Sigmoid colon (tissue), 4 donors: Measurements from ENCODE around the gene RNF40.

Experiments
- EP300 ChIP-seq, 4 donors: sonication (generic); formaldehyde crosslinking; IDR thresholded peaks; one replicate each; pipeline ENCODE4 v1.6.1; 2017; ENCODE audit warnings: antibody characterized with exemption in 4 of 4
- POLR2A ChIP-seq, 2 donors: fragments of 450-650 bp; IDR thresholded peaks; one replicate each; pipeline ENCODE4 v1.6.1; 2016; ENCODE audit warnings: antibody characterized with exemption in 2 of 2, mild to moderate bottlenecking in 2 of 2, moderate library complexity in 2 of 2
- POLR2AphosphoS5 ChIP-seq, 4 donors: sonication (generic); formaldehyde crosslinking; IDR thresholded peaks; one replicate each; pipeline ENCODE4 v1.6.1; 2017; ENCODE audit warnings: antibody characterized with exemption in 4 of 4
- TF ChIP-seq, protein P1 (sequence below), 4 experiments: fragments of 450-650 bp in 3 of 4; fragments of 200-600 bp in 1 of 4; IDR thresholded peaks; one replicate each; pipeline ENCODE4 v1.5.1; 2016 to 2019; ENCODE audit warnings: antibody characterized with exemption in 4 of 4, mild to moderate bottlenecking in 3 of 4, moderate library complexity in 2 of 4

DNA sequence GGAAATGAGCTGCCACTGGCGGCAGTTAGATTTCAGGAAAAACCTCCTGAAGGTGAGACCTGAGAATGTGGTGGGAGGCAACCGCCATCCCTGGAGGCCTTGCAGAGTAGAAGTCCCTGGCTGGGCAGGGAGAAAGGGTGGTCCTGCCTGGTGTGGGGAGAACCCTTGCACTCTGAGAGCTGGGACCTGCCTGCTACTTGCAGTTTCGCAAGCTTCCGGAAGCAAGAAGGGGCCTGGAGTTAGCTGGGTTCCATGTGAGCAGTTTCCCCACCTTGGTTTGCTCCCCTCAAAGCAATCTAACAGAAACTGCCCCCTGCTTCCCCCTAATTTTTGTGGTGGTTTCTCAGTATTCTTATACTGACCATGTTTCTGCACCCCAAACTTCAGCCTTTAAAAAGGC is 18.4 kb downstream of the RNF40 start:
- TF ChIP-seq, protein P1, sequence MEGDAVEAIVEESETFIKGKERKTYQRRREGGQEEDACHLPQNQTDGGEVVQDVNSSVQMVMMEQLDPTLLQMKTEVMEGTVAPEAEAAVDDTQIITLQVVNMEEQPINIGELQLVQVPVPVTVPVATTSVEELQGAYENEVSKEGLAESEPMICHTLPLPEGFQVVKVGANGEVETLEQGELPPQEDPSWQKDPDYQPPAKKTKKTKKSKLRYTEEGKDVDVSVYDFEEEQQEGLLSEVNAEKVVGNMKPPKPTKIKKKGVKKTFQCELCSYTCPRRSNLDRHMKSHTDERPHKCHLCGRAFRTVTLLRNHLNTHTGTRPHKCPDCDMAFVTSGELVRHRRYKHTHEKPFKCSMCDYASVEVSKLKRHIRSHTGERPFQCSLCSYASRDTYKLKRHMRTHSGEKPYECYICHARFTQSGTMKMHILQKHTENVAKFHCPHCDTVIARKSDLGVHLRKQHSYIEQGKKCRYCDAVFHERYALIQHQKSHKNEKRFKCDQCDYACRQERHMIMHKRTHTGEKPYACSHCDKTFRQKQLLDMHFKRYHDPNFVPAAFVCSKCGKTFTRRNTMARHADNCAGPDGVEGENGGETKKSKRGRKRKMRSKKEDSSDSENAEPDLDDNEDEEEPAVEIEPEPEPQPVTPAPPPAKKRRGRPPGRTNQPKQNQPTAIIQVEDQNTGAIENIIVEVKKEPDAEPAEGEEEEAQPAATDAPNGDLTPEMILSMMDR (IDR thresholded peaks at IDR 0.05) = no peak
- TF ChIP-seq POLR2AphosphoS5 (IDR thresholded peaks at IDR 0.05) = no peak
- no peak for TF ChIP-seq EP300 (IDR thresholded peaks at IDR 0.05)
- no peak for TF ChIP-seq POLR2A (IDR thresholded peaks at IDR 0.05)
